Trophoblast cell (in vitro differentiated cells and primary cell): ENCODE data around the gene OAF.

Experiments
- DNase-seq, 2 donors: peaks; one replicate each; pipeline ENCODE4 v3.0.0-alpha.2; 2016
- H2AFZ ChIP-seq: 2 replicates; pipeline ENCODE4 v1.6.1; 2013; ENCODE audit warnings: low read length, moderate library complexity, mild to moderate bottlenecking; ENCODE audit not compliant: insufficient read depth, poor library complexity
- H2AK5ac ChIP-seq: 2 replicates; pipeline ENCODE4 v1.6.1; 2013; ENCODE audit warnings: mild to moderate bottlenecking, low read length
- H2BK120ac ChIP-seq: 2 replicates; pipeline ENCODE4 v1.6.1; 2013; ENCODE audit warnings: low read length, mild to moderate bottlenecking, moderate library complexity; ENCODE audit not compliant: insufficient read depth, poor library complexity
- H2BK12ac ChIP-seq: 2 replicates; pipeline ENCODE4 v1.6.1; 2013; ENCODE audit warnings: mild to moderate bottlenecking, low read length, moderate library complexity
- H2BK5ac ChIP-seq: 2 replicates; pipeline ENCODE4 v1.6.1; 2013; ENCODE audit warnings: low read length, low read depth, moderate library complexity, mild to moderate bottlenecking; ENCODE audit not compliant: poor library complexity
- H3K14ac ChIP-seq: 2 replicates; pipeline ENCODE4 v1.6.1; 2013; ENCODE audit warnings: mild to moderate bottlenecking, low read length
- H3K18ac ChIP-seq: 2 replicates; pipeline ENCODE4 v1.6.1; 2013; ENCODE audit warnings: mild to moderate bottlenecking, low read length
- H3K23ac ChIP-seq: 2 replicates; pipeline ENCODE4 v1.6.1; 2013; ENCODE audit warnings: low read length
- H3K27ac ChIP-seq: 2 replicates; pipeline ENCODE4 v1.5.1; 2013; ENCODE audit warnings: low read depth, mild to moderate bottlenecking, inconsistent platforms, low read length, moderate library complexity
- H3K27me3 ChIP-seq: 2 replicates; pipeline ENCODE4 v1.6.1; 2013; ENCODE audit warnings: inconsistent platforms, mild to moderate bottlenecking, low read length, moderate library complexity; ENCODE audit not compliant: insufficient read depth
- H3K36me3 ChIP-seq, 2 experiments: 1 replicate in 1 of 2; 2 replicates in 1 of 2; pipeline ENCODE4 v1.6.1; 2013; ENCODE audit warnings: low read length in 2 of 2, mild to moderate bottlenecking in 2 of 2, moderate library complexity in 1 of 2; ENCODE audit not compliant: insufficient read depth in 2 of 2, control insufficient read depth in 1 of 2
- H3K4ac ChIP-seq: 2 replicates; pipeline ENCODE4 v1.6.1; 2013; ENCODE audit warnings: low read depth, mild to moderate bottlenecking, low read length, moderate library complexity
- H3K4me1 ChIP-seq, 2 experiments: 1 replicate in 1 of 2; 2 replicates in 1 of 2; pipeline ENCODE4 v1.6.1; 2013; ENCODE audit warnings: low read length in 2 of 2, mild to moderate bottlenecking in 2 of 2, moderate library complexity in 1 of 2; ENCODE audit not compliant: insufficient read depth in 2 of 2, control insufficient read depth in 1 of 2
- H3K4me2 ChIP-seq: 2 replicates; pipeline ENCODE4 v1.6.1; 2013; ENCODE audit warnings: inconsistent platforms, mild to moderate bottlenecking, low read length, moderate library complexity
- H3K4me3 ChIP-seq: 2 replicates; pipeline ENCODE4 v1.5.1; 2013; ENCODE audit warnings: mild to moderate bottlenecking, low read depth, low read length, inconsistent platforms
- H3K79me1 ChIP-seq: one replicate; pipeline ENCODE4 v1.6.1; 2013; ENCODE audit warnings: low read length
- H3K79me2 ChIP-seq: 2 replicates; pipeline ENCODE4 v1.6.1; 2013; ENCODE audit warnings: low read length, mild to moderate bottlenecking; ENCODE audit not compliant: control insufficient read depth, insufficient read depth, poor library complexity
- H3K9ac ChIP-seq: 2 replicates; pipeline ENCODE4 v1.6.1; 2013; ENCODE audit warnings: mild to moderate bottlenecking, low read length
- H3K9me3 ChIP-seq: 2 replicates; pipeline ENCODE4 v1.6.1; 2013; ENCODE audit warnings: low read depth, mild to moderate bottlenecking, control low read depth, inconsistent platforms, low read length; ENCODE audit not compliant: insufficient read depth
- H4K12ac ChIP-seq: 2 replicates; pipeline ENCODE4 v1.6.1; 2013; ENCODE audit warnings: low read depth, mild to moderate bottlenecking, low read length, moderate library complexity
- H4K8ac ChIP-seq: 2 replicates; pipeline ENCODE4 v1.6.1; 2013; ENCODE audit warnings: low read depth, mild to moderate bottlenecking, low read length, moderate library complexity
- H4K91ac ChIP-seq: one replicate; pipeline ENCODE4 v1.6.1; 2013; ENCODE audit warnings: low read depth, mild to moderate bottlenecking, low read length, moderate library complexity
- WGBS: extraction: QIAGEN DNeasy Blood & Tissue Kit; methylation state at CpG from one replicate; pipeline ENCODE4 v1.1.7; 2013; ENCODE audit warnings: missing lambda C conversion rate; ENCODE audit not compliant: insufficient read length, insufficient coverage; ENCODE audit errors: extremely low coverage; 5-methylcytosine and 5-hydroxymethylcytosine counted together

The OAF gene

GRCh38 chr11:120260616-120261015, 49.8 kb downstream of the OAF start:
- H3K36me3 ChIP-seq: no peaks in the 10 kb centered on the region
- H3K14ac ChIP-seq: no peak overlapping the region
- H4K12ac ChIP-seq: no peak overlapping the region
- H3K79me2 ChIP-seq: no peaks in the 10 kb centered on the region
- H3K4me2 ChIP-seq: no peak overlapping the region
- WGBS: no CpG with 5 or more reads among the region's 7 CpGs
- H3K23ac ChIP-seq: no peak overlapping the region
- peak; percentile 58 to 72 for DNase-seq
- peak overlapping the region; percentile 30 for H3K27ac ChIP-seq
- no peak overlapping the region for H3K9ac ChIP-seq
- H2AFZ ChIP-seq: no peak overlapping the region
- H3K27me3 ChIP-seq: no peaks in the 10 kb centered on the region
- no peak overlapping the region for H4K8ac ChIP-seq
- H3K4me3 ChIP-seq: no peak overlapping the region
- no peak overlapping the region for H2BK5ac ChIP-seq
- H3K9me3 ChIP-seq: no peaks in the 10 kb centered on the region
- H2AK5ac ChIP-seq: no peak overlapping the region
- no peak overlapping the region for H4K91ac ChIP-seq
- H3K18ac ChIP-seq: no peak overlapping the region
- H3K79me1 ChIP-seq: no peaks in the 10 kb centered on the region
- no peak overlapping the region for H2BK120ac ChIP-seq
- peaks cover 3 to 8% of the 10 kb centered on the region in 2 experiments for H3K4me1 ChIP-seq
- H2BK12ac ChIP-seq: no peak overlapping the region
- H3K4ac ChIP-seq: no peak overlapping the region

- no peaks in the 10 kb centered on the region for H3K9me3 ChIP-seq
- H3K27ac ChIP-seq: no peak overlapping the region
- H3K36me3 ChIP-seq: no peaks in the 10 kb centered on the region
- no peak for DNase-seq
- peak overlapping the region; percentile 21 for H4K91ac ChIP-seq
- no peak overlapping the region for H3K18ac ChIP-seq
- H3K79me2 ChIP-seq: no peaks in the 10 kb centered on the region
- H3K14ac ChIP-seq: no peak overlapping the region
- H3K4me3 ChIP-seq: no peak overlapping the region
- no peak overlapping the region for H3K23ac ChIP-seq
- H2BK120ac ChIP-seq: no peak overlapping the region
- peak overlapping the region; percentile 31 for H2BK12ac ChIP-seq
- peaks cover 3 to 8% of the 10 kb centered on the region in 2 experiments for H3K4me1 ChIP-seq
- H3K79me1 ChIP-seq: no peaks in the 10 kb centered on the region
- no peaks in the 10 kb centered on the region for H3K27me3 ChIP-seq
- no peak overlapping the region for H2BK5ac ChIP-seq
- peak overlapping the region; percentile 7 for H4K8ac ChIP-seq
- H2AFZ ChIP-seq: no peak overlapping the region
- no peak overlapping the region for H3K4me2 ChIP-seq
- H4K12ac ChIP-seq: no peak overlapping the region
- no peak overlapping the region for H3K9ac ChIP-seq
- no peak overlapping the region for H3K4ac ChIP-seq
- H2AK5ac ChIP-seq: no peak overlapping the region
These were observed 50.5 kb downstream of the OAF start for GRCh38 chr11:120261321-120261720.

GRCh38 chr11:120261931-120262330, 51.1 kb downstream of the OAF start:
- Histone ChIP-seq H2BK12ac (no peak overlapping the region), H3K4ac (no peak overlapping the region), H4K91ac (no peak overlapping the region), H3K9ac (no peak overlapping the region), H3K9me3 (no peaks in the 10 kb centered on the region), H4K12ac (no peak overlapping the region), H3K27ac (no peak overlapping the region), H3K36me3 (no peaks in the 10 kb centered on the region), H3K4me2 (no peak overlapping the region), H2BK120ac (no peak overlapping the region), H3K4me3 (no peak overlapping the region), H3K14ac (no peak overlapping the region), H3K79me2 (no peaks in the 10 kb centered on the region), H3K79me1 (no peaks in the 10 kb centered on the region), H2AFZ (no peak overlapping the region), H3K4me1 (peaks cover 3 to 8% of the 10 kb centered on the region in 2 experiments), H4K8ac (no peak overlapping the region), H2BK5ac (no peak overlapping the region), H3K27me3 (no peaks in the 10 kb centered on the region), H3K18ac (no peak overlapping the region), H3K23ac (no peak overlapping the region), H2AK5ac (no peak overlapping the region)
- WGBS: 100% methylated on average over 2 of the region's 3 CpGs
- no peak for DNase-seq

GRCh38 chr11:120267319-120267718, 56.5 kb downstream of the OAF start:
- Histone ChIP-seq H2BK5ac (no peak overlapping the region), H4K8ac (no peak overlapping the region), H3K4me1 (peaks cover 2 to 3% of the 10 kb centered on the region in 2 experiments), H2AFZ (no peak overlapping the region), H3K23ac (no peak overlapping the region), H3K4ac (no peak overlapping the region), H4K91ac (peak overlapping the region; percentile 54), H3K18ac (no peak overlapping the region), H2BK120ac (no peak overlapping the region), H2BK12ac (peak overlapping the region; percentile 34), H3K79me2 (no peaks in the 10 kb centered on the region), H3K79me1 (peaks cover 2% of the 10 kb centered on the region), H3K14ac (no peak overlapping the region), H3K4me3 (no peak overlapping the region), H3K27ac (no peak overlapping the region), H2AK5ac (no peak overlapping the region), H3K4me2 (no peak overlapping the region), H3K9me3 (no peaks in the 10 kb centered on the region), H4K12ac (no peak overlapping the region), H3K36me3 (no peaks in the 10 kb centered on the region), H3K27me3 (no peaks in the 10 kb centered on the region), H3K9ac (no peak overlapping the region)
- no CpG with 5 or more reads among the region's 2 CpGs for WGBS
- DNase-seq: no peak
